Lower leg skin (tissue), 3 donors: ENCODE results near the gene OARD1.

ENCODE experiments used
- POLR2A ChIP-seq, 2 donors: fragments of 450-650 bp; IDR thresholded peaks; one replicate each; pipeline ENCODE4 v1.6.1; 2016 to 2017; ENCODE audit warnings: antibody characterized with exemption in 2 of 2, mild to moderate bottlenecking in 1 of 2, moderate library complexity in 1 of 2
- TF ChIP-seq, protein P1 (sequence below), 3 donors: fragments of 450-650 bp; IDR thresholded peaks; one replicate each; pipeline ENCODE4 v1.5.1; 2016; ENCODE audit warnings: antibody characterized with exemption in 3 of 3, mild to moderate bottlenecking in 3 of 3, moderate library complexity in 2 of 3

DNA sequence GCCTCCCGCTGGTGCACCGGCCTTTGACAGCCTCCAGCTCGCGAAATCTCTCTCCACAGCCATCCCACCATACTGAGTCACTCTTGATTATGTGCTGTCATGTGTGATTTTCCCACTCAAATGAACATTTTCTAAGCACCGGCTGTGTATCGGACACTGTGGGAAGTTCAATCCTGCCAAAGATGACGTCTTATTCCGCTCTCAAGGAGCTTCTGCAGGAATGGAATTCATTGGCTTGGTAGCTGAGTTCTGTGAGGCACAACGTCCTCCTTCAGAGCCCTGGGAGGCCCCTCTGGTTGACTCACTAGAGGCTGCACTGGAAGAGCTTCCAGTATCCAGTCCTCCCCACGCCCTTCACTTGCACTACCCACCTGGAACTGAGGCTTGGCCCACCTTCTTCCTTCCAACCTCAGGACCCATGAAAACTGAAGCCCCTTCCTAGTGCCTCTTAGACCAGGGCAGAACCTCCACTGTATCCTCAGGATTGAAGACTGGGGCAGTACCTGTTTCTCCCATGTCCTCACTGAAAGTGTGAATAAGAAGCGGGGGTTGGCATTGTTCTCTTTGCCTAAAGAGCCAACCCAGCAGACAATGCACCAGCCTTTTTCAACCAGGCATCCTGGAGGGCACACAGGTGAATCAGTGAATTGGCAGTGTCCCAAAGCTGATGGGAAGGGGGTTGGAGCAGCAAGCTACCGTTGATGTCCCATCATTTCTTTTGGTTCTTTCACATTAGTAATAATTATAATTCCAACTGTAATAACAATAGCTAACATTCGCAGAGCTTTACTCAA lies 34.9 kb downstream of the OARD1 start:
- TF ChIP-seq, protein P1, sequence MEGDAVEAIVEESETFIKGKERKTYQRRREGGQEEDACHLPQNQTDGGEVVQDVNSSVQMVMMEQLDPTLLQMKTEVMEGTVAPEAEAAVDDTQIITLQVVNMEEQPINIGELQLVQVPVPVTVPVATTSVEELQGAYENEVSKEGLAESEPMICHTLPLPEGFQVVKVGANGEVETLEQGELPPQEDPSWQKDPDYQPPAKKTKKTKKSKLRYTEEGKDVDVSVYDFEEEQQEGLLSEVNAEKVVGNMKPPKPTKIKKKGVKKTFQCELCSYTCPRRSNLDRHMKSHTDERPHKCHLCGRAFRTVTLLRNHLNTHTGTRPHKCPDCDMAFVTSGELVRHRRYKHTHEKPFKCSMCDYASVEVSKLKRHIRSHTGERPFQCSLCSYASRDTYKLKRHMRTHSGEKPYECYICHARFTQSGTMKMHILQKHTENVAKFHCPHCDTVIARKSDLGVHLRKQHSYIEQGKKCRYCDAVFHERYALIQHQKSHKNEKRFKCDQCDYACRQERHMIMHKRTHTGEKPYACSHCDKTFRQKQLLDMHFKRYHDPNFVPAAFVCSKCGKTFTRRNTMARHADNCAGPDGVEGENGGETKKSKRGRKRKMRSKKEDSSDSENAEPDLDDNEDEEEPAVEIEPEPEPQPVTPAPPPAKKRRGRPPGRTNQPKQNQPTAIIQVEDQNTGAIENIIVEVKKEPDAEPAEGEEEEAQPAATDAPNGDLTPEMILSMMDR (IDR thresholded peaks at IDR 0.05), result no peak
- TF ChIP-seq POLR2A (IDR thresholded peaks at IDR 0.05), result no peak
